OCI-LY1 (cell line): ENCODE measurements around the gene LGI2.

Experiments
- H2AFZ ChIP-seq: fragments of 200-600 bp; sonication (generic), shearing (Covaris generic); 2 replicates; pipeline ENCODE4 v1.6.0; 2014; ENCODE audit warnings: antibody characterized with exemption, mild to moderate bottlenecking, low read length
- H3F3A ChIP-seq: fragments of 200-600 bp; sonication (generic), shearing (Covaris generic); 2 replicates; pipeline ENCODE4 v1.6.0; 2014; ENCODE audit warnings: mild to moderate bottlenecking, antibody characterized with exemption, low read length, moderate library complexity; ENCODE audit not compliant: insufficient read depth
- H3K27ac ChIP-seq: fragments of 200-600 bp; sonication (generic); 2 replicates; pipeline ENCODE4 v1.5.1; 2014; ENCODE audit warnings: low read length, mixed run types, mild to moderate bottlenecking, low read depth; ENCODE audit not compliant: poor library complexity, severe bottlenecking
- H3K27me3 ChIP-seq: fragments of 200-600 bp; sonication (generic); 2 replicates; pipeline ENCODE4 v1.6.0; 2014; ENCODE audit warnings: antibody characterized with exemption, mild to moderate bottlenecking, low read length, moderate library complexity; ENCODE audit not compliant: insufficient read depth
- H3K36me3 ChIP-seq: fragments of 200-600 bp; sonication (generic); 2 replicates; pipeline ENCODE4 v1.6.1; 2014; ENCODE audit warnings: mild to moderate bottlenecking, antibody characterized with exemption, low read length, moderate library complexity, mixed read lengths; ENCODE audit not compliant: insufficient read depth
- H3K4me1 ChIP-seq: fragments of 200-600 bp; sonication (generic); 2 replicates; pipeline ENCODE4 v1.5.1; 2014; ENCODE audit warnings: mild to moderate bottlenecking, low read length, moderate library complexity; ENCODE audit not compliant: insufficient read depth, severe bottlenecking
- H3K4me2 ChIP-seq: fragments of 200-600 bp; sonication (generic), shearing (Covaris generic); 2 replicates; pipeline ENCODE4 v1.6.1; 2014; ENCODE audit warnings: low read length
- H3K4me3 ChIP-seq: fragments of 200-600 bp; sonication (generic); 2 replicates; pipeline ENCODE4 v1.5.1; 2014; ENCODE audit warnings: low read length, low read depth, mild to moderate bottlenecking, mixed read lengths; ENCODE audit not compliant: poor library complexity, severe bottlenecking
- H3K79me2 ChIP-seq: fragments of 200-600 bp; shearing (Covaris generic); 2 replicates; pipeline ENCODE4 v1.6.1; 2016; ENCODE audit warnings: mixed run types, low read length, mixed read lengths; ENCODE audit not compliant: insufficient read depth
- H3K9ac ChIP-seq: fragments of 200-600 bp; sonication (generic), shearing (Covaris generic); 2 replicates; pipeline ENCODE4 v1.6.1; 2014; ENCODE audit warnings: mild to moderate bottlenecking, low read length, mixed read lengths
- H3K9me2 ChIP-seq: fragments of 200-600 bp; sonication (generic), shearing (Covaris generic); 2 replicates; pipeline ENCODE4 v1.6.1; 2014; ENCODE audit warnings: low read depth, mild to moderate bottlenecking, low read length, mixed read lengths
- H3K9me3 ChIP-seq: fragments of 200-600 bp; shearing (Covaris generic); 2 replicates; pipeline ENCODE4 v1.6.1; 2014; ENCODE audit warnings: low read length, mixed read lengths
- H4K20me1 ChIP-seq: fragments of 200-600 bp; sonication (generic), shearing (Covaris generic); 2 replicates; pipeline ENCODE4 v1.6.0; 2016; ENCODE audit warnings: mild to moderate bottlenecking, low read length; ENCODE audit not compliant: insufficient read depth
- EZH2 ChIP-seq: fragments of 200-600 bp; sonication (generic), shearing (Covaris generic); IDR thresholded peaks from 2 replicates; pipeline ENCODE4 v1.8.0; 2017; ENCODE audit warnings: borderline replicate concordance, mixed run types, mild to moderate bottlenecking, antibody characterized with exemption, low read length, moderate library complexity, mixed read lengths
- TF ChIP-seq, protein P1 (sequence below): fragments of 200-600 bp; sonication (generic), shearing (Covaris generic); IDR thresholded peaks from 2 replicates; pipeline ENCODE4 v1.5.1; 2017; ENCODE audit warnings: mild to moderate bottlenecking, antibody characterized with exemption, low read length, moderate library complexity, mixed read lengths

LGI2 gene

GRCh38 chr4:25069014-25069413 lies 38.3 kb upstream of the LGI2 start:
- H3K27ac ChIP-seq = no peak overlapping the region

GRCh38 chr4:25068386-25068785 lies 37.6 kb upstream of the LGI2 start:
- Histone ChIP-seq H3K27ac (no peak overlapping the region), H2AFZ (no peak overlapping the region), H3K9me3 (no peaks in the 10 kb centered on the region), H4K20me1 (no peaks in the 10 kb centered on the region), H3K4me2 (no peak overlapping the region), H3F3A (no peaks in the 10 kb centered on the region), H3K27me3 (no peaks in the 10 kb centered on the region), H3K4me3 (no peak overlapping the region), H3K79me2 (no peaks in the 10 kb centered on the region), H3K9me2 (no peaks in the 10 kb centered on the region), H3K9ac (no peak overlapping the region), H3K4me1 (no peaks in the 10 kb centered on the region), H3K36me3 (no peaks in the 10 kb centered on the region)
- no peak for TF ChIP-seq EZH2
- TF ChIP-seq, protein P1, sequence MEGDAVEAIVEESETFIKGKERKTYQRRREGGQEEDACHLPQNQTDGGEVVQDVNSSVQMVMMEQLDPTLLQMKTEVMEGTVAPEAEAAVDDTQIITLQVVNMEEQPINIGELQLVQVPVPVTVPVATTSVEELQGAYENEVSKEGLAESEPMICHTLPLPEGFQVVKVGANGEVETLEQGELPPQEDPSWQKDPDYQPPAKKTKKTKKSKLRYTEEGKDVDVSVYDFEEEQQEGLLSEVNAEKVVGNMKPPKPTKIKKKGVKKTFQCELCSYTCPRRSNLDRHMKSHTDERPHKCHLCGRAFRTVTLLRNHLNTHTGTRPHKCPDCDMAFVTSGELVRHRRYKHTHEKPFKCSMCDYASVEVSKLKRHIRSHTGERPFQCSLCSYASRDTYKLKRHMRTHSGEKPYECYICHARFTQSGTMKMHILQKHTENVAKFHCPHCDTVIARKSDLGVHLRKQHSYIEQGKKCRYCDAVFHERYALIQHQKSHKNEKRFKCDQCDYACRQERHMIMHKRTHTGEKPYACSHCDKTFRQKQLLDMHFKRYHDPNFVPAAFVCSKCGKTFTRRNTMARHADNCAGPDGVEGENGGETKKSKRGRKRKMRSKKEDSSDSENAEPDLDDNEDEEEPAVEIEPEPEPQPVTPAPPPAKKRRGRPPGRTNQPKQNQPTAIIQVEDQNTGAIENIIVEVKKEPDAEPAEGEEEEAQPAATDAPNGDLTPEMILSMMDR = no peak

More at GRCh38 chr4:25069014-25069413, 38.3 kb upstream of the LGI2 start:
- Histone ChIP-seq H3F3A (no peaks in the 10 kb centered on the region), H3K9ac (no peak overlapping the region), H3K9me2 (no peaks in the 10 kb centered on the region), H2AFZ (no peak overlapping the region), H3K4me2 (no peak overlapping the region), H3K27me3 (no peaks in the 10 kb centered on the region), H4K20me1 (no peaks in the 10 kb centered on the region), H3K36me3 (no peaks in the 10 kb centered on the region), H3K79me2 (no peaks in the 10 kb centered on the region), H3K9me3 (no peaks in the 10 kb centered on the region), H3K4me3 (no peak overlapping the region), H3K4me1 (no peaks in the 10 kb centered on the region)
- TF ChIP-seq, protein P1 = no peak
- TF ChIP-seq EZH2 = no peak

DNA sequence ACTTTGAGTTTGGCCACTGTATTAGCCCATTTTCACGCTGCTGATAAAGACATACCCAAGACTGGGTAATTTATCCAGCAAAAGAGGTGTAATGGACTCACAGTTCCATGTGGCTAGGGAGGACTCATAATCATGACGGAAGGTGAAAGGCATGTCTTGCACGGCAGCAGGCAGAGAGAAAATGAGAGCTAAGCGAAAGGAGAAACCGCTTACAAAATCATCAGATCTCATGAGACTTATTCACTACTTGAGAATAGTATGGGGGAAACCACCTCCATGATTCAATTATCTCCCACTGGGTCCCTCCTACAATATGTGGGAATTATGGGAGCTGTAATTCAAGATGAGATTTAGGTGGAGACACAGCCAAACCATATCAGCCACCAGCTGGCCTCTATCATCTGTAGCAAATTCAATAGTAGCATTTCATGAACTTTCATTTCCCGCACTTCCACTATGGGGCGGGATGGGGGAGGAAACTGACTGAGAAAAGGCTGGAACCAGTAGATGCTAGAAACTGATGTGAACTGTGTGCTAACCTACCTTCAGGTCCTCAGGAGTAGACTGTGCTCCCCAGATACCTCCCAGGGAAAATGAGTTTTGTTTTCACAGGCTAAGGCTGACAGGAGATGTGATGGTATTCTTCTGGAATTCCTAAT lies 35.3 kb upstream of the LGI2 start:
- TF ChIP-seq, protein P1 = no peak
- no peak for TF ChIP-seq EZH2
- no peaks in the 10 kb centered on the region for H3K27me3 ChIP-seq
- no peaks in the 10 kb centered on the region for H3K36me3 ChIP-seq
- H4K20me1 ChIP-seq = no peaks in the 10 kb centered on the region
- H3K4me1 ChIP-seq = no peaks in the 10 kb centered on the region
- no peak overlapping the region for H2AFZ ChIP-seq
- no peak overlapping the region for H3K9ac ChIP-seq
- H3K4me3 ChIP-seq = no peak overlapping the region
- no peak overlapping the region for H3K27ac ChIP-seq
- no peaks in the 10 kb centered on the region for H3K79me2 ChIP-seq
- H3K4me2 ChIP-seq = no peak overlapping the region
- H3K9me3 ChIP-seq = no peaks in the 10 kb centered on the region
- no peaks in the 10 kb centered on the region for H3F3A ChIP-seq
- H3K9me2 ChIP-seq = no peaks in the 10 kb centered on the region
